ENCODE data around the gene RIPOR3.
A peak's percentile ranks its signal among the peaks of the same experiment; 100 is the strongest.
"Not testable (repeated sequence)": the region's sequence is repeated elsewhere in the genome, so short reads cannot be mapped to it uniquely, and the experiment has no call there.

The RIPOR3 gene

GRCh38 chr20:50601511-50602431 lies 89.6 kb downstream of the RIPOR3 start:
- DNase-seq = no peak

GRCh38 chr20:50600281-50600895 lies 91.0 kb downstream of the RIPOR3 start:
- DNase-seq = no peak

GRCh38 chr20:50598768-50599167 lies 92.6 kb downstream of the RIPOR3 start:
- not testable (repeated sequence) for DNase-seq

- DNase-seq = no peak
Observed at GRCh38 chr20:50598074-50598473, 93.3 kb downstream of the RIPOR3 start.

GRCh38 chr20:50597406-50597969 lies 93.9 kb downstream of the RIPOR3 start:
- no peak for DNase-seq

- no peak for DNase-seq
Observed at GRCh38 chr20:50596694-50597021, 94.7 kb downstream of the RIPOR3 start.

- DNase-seq = no peak
Observed at GRCh38 chr20:50595988-50596693, 95.2 kb downstream of the RIPOR3 start.

GRCh38 chr20:50595433-50595895 lies 95.9 kb downstream of the RIPOR3 start:
- no peak for DNase-seq

GRCh38 chr20:50594591-50595432 lies 96.5 kb downstream of the RIPOR3 start:
- no peak for DNase-seq

- DNase-seq = no peak
Observed at GRCh38 chr20:50594231-50594590, 97.1 kb downstream of the RIPOR3 start.

- DNase-seq = no peak
Observed at GRCh38 chr20:50593005-50593335, 98.4 kb downstream of the RIPOR3 start.

- DNase-seq = no peak
Observed at GRCh38 chr20:50592282-50593004, 98.9 kb downstream of the RIPOR3 start.

GRCh38 chr20:50591233-50591852 lies 100.0 kb downstream of the RIPOR3 start:
- no peak for DNase-seq

GRCh38 chr20:50590348-50590664 lies 101.0 kb downstream of the RIPOR3 start:
- peak; percentile 20 for DNase-seq

- no peak for DNase-seq
Observed at GRCh38 chr20:50589548-50590347, 101.6 kb downstream of the RIPOR3 start.

- peak; percentile 58 for DNase-seq
Observed at GRCh38 chr20:50588034-50588736, 103.2 kb downstream of the RIPOR3 start.

GRCh38 chr20:50587291-50587961 lies 103.9 kb downstream of the RIPOR3 start:
- DNase-seq = peak; percentile 71

GRCh38 chr20:50586531-50587232 lies 104.7 kb downstream of the RIPOR3 start:
- peak; percentile 31 for DNase-seq

- peak; percentile 50 for DNase-seq
Observed at GRCh38 chr20:50585678-50586077, 105.7 kb downstream of the RIPOR3 start.
